ENCODE measurements around the gene ZNF225. TPM values are rescaled to one million over a fixed set of nuclear protein-coding genes. Genes with fewer than 3 reads are reported as not detected.
"Not testable (repeated sequence)": the region's sequence is repeated elsewhere in the genome, so short reads cannot be mapped to it uniquely, and the experiment has no call there.

Gene ZNF225
- total RNA-seq, 1 donor from 2014 or later: 3.7 TPM

DNA sequence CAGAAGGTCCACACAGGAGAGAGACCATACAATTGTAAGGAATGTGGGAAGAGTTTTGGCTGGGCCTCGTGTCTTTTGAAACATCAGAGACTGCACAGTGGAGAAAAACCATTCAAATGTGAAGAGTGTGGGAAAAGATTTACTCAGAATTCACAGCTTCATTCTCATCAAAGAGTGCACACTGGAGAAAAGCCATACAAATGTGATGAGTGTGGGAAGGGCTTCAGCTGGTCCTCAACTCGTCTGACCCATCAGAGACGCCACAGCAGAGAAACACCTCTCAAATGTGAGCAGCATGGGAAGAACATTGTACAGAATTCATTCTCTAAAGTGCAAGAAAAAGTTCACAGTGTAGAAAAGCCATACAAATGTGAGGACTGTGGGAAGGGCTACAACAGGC is 5.4 kb upstream of the ZNF225 start:
- H3K4me3 ChIP-seq: no peak overlapping the region
- H3K36me3 ChIP-seq: peaks cover 5 to 58% of the 10 kb centered on the region in 2 donors
- H3K27ac ChIP-seq: no peak overlapping the region
- peaks cover 53% of the 10 kb centered on the region for H3K9me3 ChIP-seq
- DNase-seq (ENCODE audit: extremely low spot score in 2 of 2): no peak
- intact Hi-C loops (cut with DNase I): no loop called here
- H3K4me1 ChIP-seq: no peaks in the 10 kb centered on the region
- no peaks in the 10 kb centered on the region for H3K27me3 ChIP-seq
- TF ChIP-seq POLR2A (IDR thresholded peaks at IDR 0.05) (no peak), POLR2AphosphoS5 (IDR thresholded peaks at IDR 0.05; ENCODE audit: insufficient read depth in 1 of 2, low read depth in 1 of 2) (no peak)
- TF ChIP-seq, protein P1, sequence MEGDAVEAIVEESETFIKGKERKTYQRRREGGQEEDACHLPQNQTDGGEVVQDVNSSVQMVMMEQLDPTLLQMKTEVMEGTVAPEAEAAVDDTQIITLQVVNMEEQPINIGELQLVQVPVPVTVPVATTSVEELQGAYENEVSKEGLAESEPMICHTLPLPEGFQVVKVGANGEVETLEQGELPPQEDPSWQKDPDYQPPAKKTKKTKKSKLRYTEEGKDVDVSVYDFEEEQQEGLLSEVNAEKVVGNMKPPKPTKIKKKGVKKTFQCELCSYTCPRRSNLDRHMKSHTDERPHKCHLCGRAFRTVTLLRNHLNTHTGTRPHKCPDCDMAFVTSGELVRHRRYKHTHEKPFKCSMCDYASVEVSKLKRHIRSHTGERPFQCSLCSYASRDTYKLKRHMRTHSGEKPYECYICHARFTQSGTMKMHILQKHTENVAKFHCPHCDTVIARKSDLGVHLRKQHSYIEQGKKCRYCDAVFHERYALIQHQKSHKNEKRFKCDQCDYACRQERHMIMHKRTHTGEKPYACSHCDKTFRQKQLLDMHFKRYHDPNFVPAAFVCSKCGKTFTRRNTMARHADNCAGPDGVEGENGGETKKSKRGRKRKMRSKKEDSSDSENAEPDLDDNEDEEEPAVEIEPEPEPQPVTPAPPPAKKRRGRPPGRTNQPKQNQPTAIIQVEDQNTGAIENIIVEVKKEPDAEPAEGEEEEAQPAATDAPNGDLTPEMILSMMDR (IDR thresholded peaks at IDR 0.05): no peak

- no peak for TF ChIP-seq POLR2AphosphoS5 (IDR thresholded peaks at IDR 0.05; ENCODE audit: insufficient read depth in 1 of 2, low read depth in 1 of 2)
- no peak for TF ChIP-seq POLR2A (IDR thresholded peaks at IDR 0.05)
- TF ChIP-seq, protein P1 (IDR thresholded peaks at IDR 0.05): no peak
- intact Hi-C loops (cut with DNase I): no loop called here
- Histone ChIP-seq H3K9me3 (peaks cover 46% of the 10 kb centered on the region), H3K36me3 (peaks cover 5 to 41% of the 10 kb centered on the region in 2 donors), H3K4me1 (peaks cover 7% of the 10 kb centered on the region), H3K4me3 (no peak overlapping the region), H3K27ac (no peak overlapping the region), H3K27me3 (no peaks in the 10 kb centered on the region)
- no peak for DNase-seq (ENCODE audit: extremely low spot score in 2 of 2)
Measured at GRCh38 chr19:44109458-44109857, 3.7 kb upstream of the ZNF225 start.

DNA sequence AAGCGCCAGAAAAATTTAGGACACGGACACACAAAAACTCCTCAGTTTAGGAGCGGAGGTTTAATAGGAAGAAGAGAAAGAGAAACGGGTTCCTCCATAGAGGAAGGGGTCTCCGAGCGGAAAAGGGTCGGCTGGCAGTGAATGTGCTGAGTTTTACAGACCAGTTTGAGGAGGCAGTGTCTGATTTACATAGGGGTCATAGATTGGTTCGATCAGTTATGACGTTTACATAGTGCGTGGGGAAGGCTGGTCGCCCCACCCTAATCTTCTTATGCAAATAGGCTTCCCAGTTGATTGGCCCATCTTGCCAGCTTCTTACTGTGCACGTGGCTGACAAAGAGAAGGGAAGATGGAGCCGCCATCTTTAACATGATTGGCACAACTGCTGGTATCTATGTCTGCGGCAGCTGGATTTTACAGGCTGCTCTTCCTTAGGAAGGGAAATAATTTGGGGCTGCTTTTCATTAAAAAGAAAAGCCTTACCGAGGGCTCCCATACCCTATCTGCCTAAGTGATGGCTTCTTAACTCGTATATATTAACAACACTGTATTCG is 1.2 kb upstream of the ZNF225 start:
- intact Hi-C loops (cut with DNase I): loop anchor here (2.0 kb wide), 1 partner anchor 101 kb away; the partner anchor contains the start of gene ZNF227
- Histone ChIP-seq H3K4me3 (peak overlapping the region; percentile 2 to 65), H3K27ac (no peak overlapping the region), H3K4me1 (peaks cover 10% of the 10 kb centered on the region), H3K36me3 (peaks cover 0 to 32% of the 10 kb centered on the region in 2 donors), H3K9me3 (peaks cover 23% of the 10 kb centered on the region), H3K27me3 (no peaks in the 10 kb centered on the region)
- no peak for DNase-seq (ENCODE audit: extremely low spot score in 2 of 2)
- TF ChIP-seq, protein P1 (IDR thresholded peaks at IDR 0.05): no peak
- no peak for TF ChIP-seq POLR2A (IDR thresholded peaks at IDR 0.05)
- no peak for TF ChIP-seq POLR2AphosphoS5 (IDR thresholded peaks at IDR 0.05; ENCODE audit: insufficient read depth in 1 of 2, low read depth in 1 of 2)

- H3K4me1 ChIP-seq: peaks cover 10% of the 10 kb centered on the region
- intact Hi-C loops (cut with DNase I): loop anchor here (2.0 kb wide), 1 partner anchor 100 kb away; the partner anchor contains the start of gene ZNF227
- H3K9me3 ChIP-seq: peaks cover 15% of the 10 kb centered on the region
- TF ChIP-seq POLR2AphosphoS5 (IDR thresholded peaks at IDR 0.05; ENCODE audit: insufficient read depth in 1 of 2, low read depth in 1 of 2) (no peak), POLR2A (IDR thresholded peaks at IDR 0.05) (no peak)
- TF ChIP-seq, protein P1 (IDR thresholded peaks at IDR 0.05): no peak
- peaks cover 0 to 32% of the 10 kb centered on the region in 2 donors for H3K36me3 ChIP-seq
- H3K4me3 ChIP-seq: peak overlapping the region; percentile 65 to 71
- H3K27ac ChIP-seq: peak overlapping the region; percentile 22
- H3K27me3 ChIP-seq: no peaks in the 10 kb centered on the region
- DNase-seq (ENCODE audit: extremely low spot score in 2 of 2): no peak
Measured at GRCh38 chr19:44112802-44113137, 429 bp upstream of the ZNF225 start.

- H3K4me1 ChIP-seq: peaks cover 10% of the 10 kb centered on the region
- H3K27me3 ChIP-seq: no peaks in the 10 kb centered on the region
- DNase-seq (ENCODE audit: extremely low spot score in 2 of 2): no peak
- H3K27ac ChIP-seq: peak overlapping the region; percentile 22
- TF ChIP-seq POLR2A (IDR thresholded peaks at IDR 0.05): no peak
- TF ChIP-seq POLR2AphosphoS5 (IDR thresholded peaks at IDR 0.05; ENCODE audit: insufficient read depth in 1 of 2, low read depth in 1 of 2): no peak
- TF ChIP-seq, protein P1 (IDR thresholded peaks at IDR 0.05): no peak
- peaks cover 0 to 35% of the 10 kb centered on the region in 2 donors for H3K36me3 ChIP-seq
- peak overlapping the region; percentile 65 to 71 for H3K4me3 ChIP-seq
- H3K9me3 ChIP-seq: peaks cover 8% of the 10 kb centered on the region
- intact Hi-C loops (cut with DNase I): loop anchor here (2.0 kb wide), 1 partner anchor 99 kb away; the partner anchor contains the start of gene ZNF227
Measured at GRCh38 chr19:44113784-44114390, 688 bp downstream of the ZNF225 start.

- H3K4me1 ChIP-seq; H3K27me3 ChIP-seq; H3K9me3 ChIP-seq; H3K27ac ChIP-seq; DNase-seq (ENCODE audit: extremely low spot score in 2 of 2); H3K4me3 ChIP-seq; intact Hi-C loops (cut with DNase I): not testable (repeated sequence)
- peaks cover 13 to 99% of the 10 kb centered on the region in 2 donors for H3K36me3 ChIP-seq
Measured at GRCh38 chr19:44121162-44121561, 8.0 kb downstream of the ZNF225 start.
